WTC11 (cell line): ENCODE measurements around the gene MTF1.

ENCODE experiments used
- CREB1 ChIP-seq: sonication (generic); formaldehyde crosslinking; IDR thresholded peaks from 2 replicates; pipeline ENCODE4 v1.8.0; 2023; ENCODE audit warnings: mild to moderate bottlenecking, missing genetic modification reagents
- KAT7 ChIP-seq: sonication (generic); formaldehyde crosslinking; IDR thresholded peaks from 2 replicates; pipeline ENCODE4 v1.8.1; 2023; ENCODE audit warnings: missing genetic modification reagents, mild to moderate bottlenecking, borderline replicate concordance
- TF ChIP-seq, protein P1 (sequence below): fragments of 250-450 bp; sonication (Bioruptor Pico); IDR thresholded peaks from 2 replicates; pipeline ENCODE4 v1.9.0; 2021; ENCODE audit warnings: mild to moderate bottlenecking
- TF ChIP-seq, protein P2 (sequence below): fragments of 200-600 bp; IDR thresholded peaks from 2 replicates; pipeline ENCODE4 v1.8.0; 2022; ENCODE audit warnings: antibody characterized with exemption
- TF ChIP-seq, protein P3 (sequence below): sonication (generic); formaldehyde crosslinking; conservative IDR thresholded peaks from 2 replicates; pipeline ENCODE4 v1.8.1; 2022; ENCODE audit warnings: mild to moderate bottlenecking, missing genetic modification reagents

DNA sequence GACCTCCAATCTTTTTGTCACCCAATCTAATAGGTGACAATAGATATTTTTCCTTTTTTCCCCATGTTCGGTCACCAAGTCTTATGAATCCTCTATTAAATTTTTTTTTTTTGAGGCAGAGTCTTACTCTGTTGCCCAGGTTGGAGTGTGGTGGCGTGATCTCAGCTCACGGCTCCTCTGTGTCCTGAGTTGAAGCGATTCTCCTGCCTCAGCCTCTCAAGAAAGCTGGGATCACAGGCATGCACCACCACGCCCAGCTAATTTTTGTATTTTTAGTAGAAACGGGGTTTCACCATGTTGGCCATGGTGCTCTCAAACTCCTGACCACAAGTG lies 42.5 kb upstream of the MTF1 start:
- TF ChIP-seq, protein P1, sequence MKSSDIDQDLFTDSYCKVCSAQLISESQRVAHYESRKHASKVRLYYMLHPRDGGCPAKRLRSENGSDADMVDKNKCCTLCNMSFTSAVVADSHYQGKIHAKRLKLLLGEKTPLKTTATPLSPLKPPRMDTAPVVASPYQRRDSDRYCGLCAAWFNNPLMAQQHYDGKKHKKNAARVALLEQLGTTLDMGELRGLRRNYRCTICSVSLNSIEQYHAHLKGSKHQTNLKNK (CRISPR knock-in tag), result no peak
- TF ChIP-seq KAT7 (CRISPR knock-in tag) (no peak), CREB1 (CRISPR knock-in tag) (no peak)
- TF ChIP-seq, protein P2, sequence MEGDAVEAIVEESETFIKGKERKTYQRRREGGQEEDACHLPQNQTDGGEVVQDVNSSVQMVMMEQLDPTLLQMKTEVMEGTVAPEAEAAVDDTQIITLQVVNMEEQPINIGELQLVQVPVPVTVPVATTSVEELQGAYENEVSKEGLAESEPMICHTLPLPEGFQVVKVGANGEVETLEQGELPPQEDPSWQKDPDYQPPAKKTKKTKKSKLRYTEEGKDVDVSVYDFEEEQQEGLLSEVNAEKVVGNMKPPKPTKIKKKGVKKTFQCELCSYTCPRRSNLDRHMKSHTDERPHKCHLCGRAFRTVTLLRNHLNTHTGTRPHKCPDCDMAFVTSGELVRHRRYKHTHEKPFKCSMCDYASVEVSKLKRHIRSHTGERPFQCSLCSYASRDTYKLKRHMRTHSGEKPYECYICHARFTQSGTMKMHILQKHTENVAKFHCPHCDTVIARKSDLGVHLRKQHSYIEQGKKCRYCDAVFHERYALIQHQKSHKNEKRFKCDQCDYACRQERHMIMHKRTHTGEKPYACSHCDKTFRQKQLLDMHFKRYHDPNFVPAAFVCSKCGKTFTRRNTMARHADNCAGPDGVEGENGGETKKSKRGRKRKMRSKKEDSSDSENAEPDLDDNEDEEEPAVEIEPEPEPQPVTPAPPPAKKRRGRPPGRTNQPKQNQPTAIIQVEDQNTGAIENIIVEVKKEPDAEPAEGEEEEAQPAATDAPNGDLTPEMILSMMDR, result no peak
- TF ChIP-seq, protein P3, sequence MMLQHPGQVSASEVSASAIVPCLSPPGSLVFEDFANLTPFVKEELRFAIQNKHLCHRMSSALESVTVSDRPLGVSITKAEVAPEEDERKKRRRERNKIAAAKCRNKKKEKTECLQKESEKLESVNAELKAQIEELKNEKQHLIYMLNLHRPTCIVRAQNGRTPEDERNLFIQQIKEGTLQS (CRISPR knock-in tag), result no peak
